Body of pancreas (tissue), 4 donors: ENCODE measurements around the gene GNB4.

Source experiments
- POLR2A ChIP-seq, 3 donors: fragments of 450-650 bp; IDR thresholded peaks; one replicate each; pipeline ENCODE4 v1.6.1; 2016; ENCODE audit warnings: antibody characterized with exemption in 3 of 3, mild to moderate bottlenecking in 2 of 3
- TF ChIP-seq, protein P1 (sequence below), 7 experiments: fragments of 450-650 bp in 4 of 7; fragments of 200-600 bp in 3 of 7; sonication (generic) in 3 of 7; IDR thresholded peaks; one replicate each; pipeline ENCODE4 v1.5.1; 2016 to 2019; ENCODE audit warnings: antibody characterized with exemption in 7 of 7

DNA sequence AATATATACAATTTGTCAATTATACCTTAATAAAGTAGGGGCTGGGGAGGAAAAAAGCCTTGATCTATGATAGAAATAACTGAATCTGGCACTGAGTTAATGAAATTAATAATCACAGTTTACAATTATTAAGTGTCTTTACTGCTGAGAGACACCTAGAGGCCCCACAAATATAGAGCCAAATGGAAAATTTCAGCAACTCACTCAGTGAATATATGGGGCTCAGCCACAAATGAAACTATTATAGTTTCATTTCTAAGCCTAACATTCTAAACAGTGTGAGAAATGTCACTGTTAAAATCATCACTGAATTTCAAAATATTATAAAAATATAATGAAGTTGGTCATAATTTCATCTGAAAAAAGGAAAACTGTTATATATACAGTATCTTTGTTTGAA is 40.3 kb downstream of the GNB4 start:
- TF ChIP-seq, protein P1, sequence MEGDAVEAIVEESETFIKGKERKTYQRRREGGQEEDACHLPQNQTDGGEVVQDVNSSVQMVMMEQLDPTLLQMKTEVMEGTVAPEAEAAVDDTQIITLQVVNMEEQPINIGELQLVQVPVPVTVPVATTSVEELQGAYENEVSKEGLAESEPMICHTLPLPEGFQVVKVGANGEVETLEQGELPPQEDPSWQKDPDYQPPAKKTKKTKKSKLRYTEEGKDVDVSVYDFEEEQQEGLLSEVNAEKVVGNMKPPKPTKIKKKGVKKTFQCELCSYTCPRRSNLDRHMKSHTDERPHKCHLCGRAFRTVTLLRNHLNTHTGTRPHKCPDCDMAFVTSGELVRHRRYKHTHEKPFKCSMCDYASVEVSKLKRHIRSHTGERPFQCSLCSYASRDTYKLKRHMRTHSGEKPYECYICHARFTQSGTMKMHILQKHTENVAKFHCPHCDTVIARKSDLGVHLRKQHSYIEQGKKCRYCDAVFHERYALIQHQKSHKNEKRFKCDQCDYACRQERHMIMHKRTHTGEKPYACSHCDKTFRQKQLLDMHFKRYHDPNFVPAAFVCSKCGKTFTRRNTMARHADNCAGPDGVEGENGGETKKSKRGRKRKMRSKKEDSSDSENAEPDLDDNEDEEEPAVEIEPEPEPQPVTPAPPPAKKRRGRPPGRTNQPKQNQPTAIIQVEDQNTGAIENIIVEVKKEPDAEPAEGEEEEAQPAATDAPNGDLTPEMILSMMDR (IDR thresholded peaks at IDR 0.05): no peak
- no peak for TF ChIP-seq POLR2A (IDR thresholded peaks at IDR 0.05)
